Measurements from ENCODE around the gene COA8.
"Not testable (repeated sequence)": the region's sequence is repeated elsewhere in the genome, so short reads cannot be mapped to it uniquely, and the experiment has no call there.

Gene COA8, protein sequence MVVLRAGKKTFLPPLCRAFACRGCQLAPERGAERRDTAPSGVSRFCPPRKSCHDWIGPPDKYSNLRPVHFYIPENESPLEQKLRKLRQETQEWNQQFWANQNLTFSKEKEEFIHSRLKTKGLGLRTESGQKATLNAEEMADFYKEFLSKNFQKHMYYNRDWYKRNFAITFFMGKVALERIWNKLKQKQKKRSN

GRCh38 chr14:103562429-103563225, at the start of gene COA8, which contains the start of gene BAG5:
Gene COA8 (plus strand): TSS chr14:103562960. CDS start chr14:103563002, 42 bp downstream.
Gene BAG5 (minus strand): TSS chr14:103562657. CDS start chr14:103561164, 1,493 bp downstream.
- DNase-seq = peak; percentile 72 to 90

GRCh38 chr14:103514596-103515421, 48.0 kb upstream of the COA8 start:
- DNase-seq = no peak

- no peak for DNase-seq
Observed at GRCh38 chr14:103516426-103517173, 46.2 kb upstream of the COA8 start.

- no peak for DNase-seq
Observed at GRCh38 chr14:103517174-103517566, 45.6 kb upstream of the COA8 start.

GRCh38 chr14:103517721-103518421, 44.9 kb upstream of the COA8 start:
- no peak for DNase-seq

GRCh38 chr14:103518422-103519042, 44.2 kb upstream of the COA8 start:
- peak; percentile 10 to 42 for DNase-seq

DNA sequence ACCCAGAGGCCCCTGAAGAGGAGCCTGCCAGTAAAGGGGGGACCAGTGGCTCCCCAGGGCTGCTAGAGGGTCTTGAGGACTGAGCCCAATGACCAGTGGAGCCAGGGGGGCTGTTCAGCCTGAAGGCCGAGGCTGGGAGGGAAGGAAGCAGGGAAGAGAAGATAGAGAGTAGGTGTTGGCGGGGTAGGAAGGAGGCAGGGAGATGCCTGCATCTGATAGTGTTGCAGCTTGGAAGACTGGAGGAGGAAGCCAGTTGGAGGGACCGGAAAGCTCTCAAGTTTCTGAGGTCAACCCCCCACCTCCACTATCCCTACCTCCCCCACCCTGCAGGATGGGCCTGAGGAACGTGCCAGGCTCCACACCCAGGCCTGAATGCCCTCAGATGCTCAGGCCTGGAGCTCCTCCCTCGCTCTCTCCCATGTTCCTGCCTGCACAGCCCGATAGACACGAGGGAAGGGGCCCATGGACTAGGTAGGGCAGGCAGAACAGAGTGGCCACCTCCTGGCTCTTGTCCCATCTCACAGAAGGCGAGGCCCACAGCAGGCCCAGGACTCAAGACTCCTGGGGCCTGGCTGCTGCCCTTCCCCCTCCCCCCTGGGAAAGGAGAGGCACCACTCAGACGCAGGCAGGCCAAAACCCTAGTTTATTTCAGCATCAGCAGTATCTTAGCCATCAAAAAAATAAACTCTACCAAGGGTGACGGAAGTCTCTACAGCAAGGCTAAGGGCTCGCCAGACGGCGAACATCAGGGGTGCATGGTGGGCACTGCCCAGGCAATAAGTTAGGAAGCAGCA, 43.5 kb upstream of the COA8 start:
- no peak for DNase-seq

- DNase-seq = no peak
Observed at GRCh38 chr14:103519837-103520212, 42.9 kb upstream of the COA8 start.

GRCh38 chr14:103520269-103520656, 42.5 kb upstream of the COA8 start:
- no peak for DNase-seq

- DNase-seq = no peak
Observed at GRCh38 chr14:103520657-103521437, 41.9 kb upstream of the COA8 start.

DNA sequence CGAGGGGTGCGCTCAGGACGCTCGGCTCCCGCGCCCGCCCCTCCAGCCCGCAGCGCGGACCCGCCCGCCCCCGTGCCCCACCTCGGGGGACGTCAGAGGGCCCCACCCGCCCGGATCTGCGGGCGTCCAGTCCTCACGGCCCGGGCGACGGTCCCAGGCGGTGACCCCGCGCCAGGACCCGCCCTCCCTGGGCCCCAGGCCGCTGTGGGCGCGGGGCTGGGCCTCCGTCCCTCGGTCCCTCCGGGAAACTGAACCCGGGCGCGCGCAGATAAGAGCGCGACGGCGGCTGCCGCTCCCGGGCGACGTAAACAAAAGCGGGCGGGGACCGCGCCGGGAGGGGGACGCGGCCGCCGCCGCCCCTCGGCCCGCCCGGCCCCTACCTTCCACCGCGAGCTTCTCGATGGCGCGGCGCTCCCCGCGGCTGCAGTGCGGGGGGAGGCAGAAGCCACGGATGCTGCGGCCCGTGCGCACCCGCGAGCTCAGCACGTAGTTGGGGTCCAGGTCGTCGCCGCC, 41.3 kb upstream of the COA8 start:
- DNase-seq = no peak

DNA sequence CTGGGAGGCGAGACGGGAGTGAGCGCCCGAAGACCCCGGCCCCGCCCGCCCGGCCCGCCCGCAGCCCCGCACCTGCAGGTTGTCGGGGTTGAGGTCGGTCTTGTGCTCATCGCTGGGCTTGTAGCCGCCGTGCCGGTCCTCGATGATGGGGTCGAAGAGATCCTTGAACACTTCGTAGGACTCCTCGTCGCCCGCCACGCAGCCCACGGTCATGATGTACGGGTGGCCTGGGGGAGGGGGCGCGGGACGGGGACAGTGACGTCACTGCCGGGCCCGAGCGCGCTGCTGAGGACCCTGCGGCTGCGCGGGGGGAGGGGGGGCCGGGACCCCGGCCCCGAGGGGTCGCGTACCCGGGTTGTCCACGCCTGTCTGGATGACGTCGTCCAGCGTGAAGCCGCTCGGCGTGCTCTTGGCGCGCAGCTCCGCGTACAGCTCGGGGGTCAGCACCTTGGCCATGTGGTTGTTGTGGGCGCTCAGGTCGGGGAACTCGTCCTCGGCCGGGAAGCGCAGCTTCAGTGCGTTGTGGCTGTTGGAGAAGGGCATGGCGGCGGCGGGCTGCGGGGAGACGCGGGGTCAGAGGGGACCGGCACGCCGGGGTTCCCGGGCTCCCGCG, 40.7 kb upstream of the COA8 start:
- peak in 1 of 2 experiments; percentile 23 for DNase-seq

DNA sequence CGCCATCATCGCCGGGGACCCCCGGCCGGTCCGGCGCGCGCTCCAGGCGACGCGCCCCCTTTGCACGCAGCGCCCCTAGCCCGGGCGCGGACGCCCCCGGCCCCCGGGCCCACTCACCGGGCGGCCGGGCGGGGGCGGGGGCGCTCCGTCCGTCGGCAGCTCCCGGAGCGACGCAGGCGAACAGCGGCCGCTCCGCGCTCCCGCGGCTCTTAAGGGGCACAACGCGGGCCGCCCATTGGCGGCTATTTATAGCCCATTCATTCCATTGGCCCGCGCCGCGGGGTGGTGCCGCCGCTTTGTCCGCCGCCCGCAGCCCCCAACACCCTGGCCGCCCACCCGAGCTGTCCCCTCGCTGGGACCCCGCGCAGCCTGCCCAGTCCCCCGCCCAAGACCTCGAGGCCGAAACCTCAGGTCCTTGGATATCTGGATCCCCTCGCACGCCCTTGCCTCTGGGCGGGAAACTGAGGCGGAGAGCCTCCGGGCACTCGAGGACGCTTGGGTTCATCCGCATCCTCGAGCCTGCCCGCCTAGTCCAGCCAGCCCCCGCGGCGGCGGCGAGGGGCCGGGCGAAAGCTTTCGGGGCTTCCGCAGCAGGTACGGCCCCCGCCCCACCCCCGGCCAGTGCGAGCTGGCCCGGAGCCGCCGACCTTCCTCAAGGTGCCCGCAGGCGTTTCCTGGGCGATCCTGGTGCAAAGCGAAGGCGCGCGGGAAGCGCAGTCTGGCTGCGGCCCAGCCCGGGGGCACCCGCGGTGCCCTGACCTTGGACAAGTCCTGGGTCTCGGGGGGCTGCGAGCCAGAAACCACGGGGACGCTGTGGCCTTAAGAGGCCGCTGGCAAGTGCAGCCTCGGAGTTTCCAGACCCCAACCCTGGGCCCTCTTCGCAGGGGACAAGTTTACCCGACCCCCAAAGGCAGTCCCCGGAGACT, 39.8 kb upstream of the COA8 start, which contains the start of gene CKB:
Gene CKB, minus strand, starts transcription at position 182 of the 926 bp plus-strand sequence. CDS start 337 bp downstream, outside the sequence.
- DNase-seq = peak; percentile 68 to 77

DNA sequence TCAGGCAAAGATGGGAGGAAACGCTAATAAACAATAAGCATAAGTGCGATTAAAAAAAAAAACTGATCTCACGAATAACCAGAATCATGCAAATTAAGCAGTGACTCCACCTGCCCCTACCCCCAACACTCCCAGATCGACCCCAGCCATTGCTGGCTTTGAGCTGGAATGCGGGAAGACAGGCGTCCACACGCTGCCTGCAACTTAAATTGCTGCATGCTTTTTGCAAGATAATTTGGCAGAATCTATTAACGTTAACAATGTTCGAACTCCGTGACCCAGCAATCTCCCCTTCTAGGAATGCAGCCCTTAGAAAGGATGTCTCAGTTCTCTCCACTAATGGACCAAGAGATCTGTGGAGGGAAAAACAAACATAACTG, 39.2 kb upstream of the COA8 start:
- no peak for DNase-seq

- DNase-seq = no peak
Observed at GRCh38 chr14:103524002-103524935, 38.5 kb upstream of the COA8 start.

GRCh38 chr14:103525430-103526246, 37.1 kb upstream of the COA8 start:
- DNase-seq = not testable (repeated sequence)
